HepG2 (cell line): Measurements from ENCODE around the gene TMEFF2. TPM values are rescaled to one million over a fixed set of nuclear protein-coding genes. Genes with fewer than 3 reads are reported as not detected.

Source experiments
- ATAC-seq: fragments of 200-7000 bp; cut with Tn5 transposase; 3 replicates; pipeline ENCODE4 v1.9.1; 2020; ENCODE audit warnings: mild to moderate bottlenecking, moderate library complexity
- BruUV-seq: library from RNA; stranded (reverse); fragments of 400-500 nt; replicated peaks from 2 replicates; lab custom pipeline; 2021; lab: Mats Ljungman, UMichigan
- CTCF ChIA-PET: fragments of 300-600 bp; formaldehyde crosslinking; extraction: SDS; loops from one replicate; lab custom pipeline; 2021; ENCODE audit warnings: low total read pairs, inconsistent platforms, low intra/inter-chr PET ratio; lab: Yijun Ruan, JAX
- POLR2A ChIA-PET: fragments of 350-600 bp; sonication (Branson Sonifier 250); formaldehyde crosslinking; loops from one replicate; lab custom pipeline; 2020; ENCODE audit warnings: antibody characterized with exemption, inconsistent platforms; lab: Yijun Ruan, JAX
- DNase-seq: peaks from one replicate; pipeline ENCODE4 v3.0.0-alpha.2; 2015; ENCODE audit warnings: low spot score
- FAIRE-seq: peaks from 3 replicates; lab custom pipeline; 2011; peaks lifted over from hg19 to GRCh38; lab: Jason Lieb, UNC
- H2AFZ ChIP-seq: one replicate; pipeline ENCODE4 v1.6.1; 2011; ENCODE audit warnings: low read length, inconsistent platforms
- H3K27ac ChIP-seq: fragments of 300-600 bp; 3 replicates; pipeline ENCODE4 v1.8.0; 2011; ENCODE audit warnings: mixed run types, mild to moderate bottlenecking, mixed read lengths, low read length, inconsistent platforms; ENCODE audit not compliant: insufficient read depth; ENCODE audit errors: extremely low read length
- H3K27me3 ChIP-seq, 2 experiments: fragments of 200-600 bp in 1 of 2; 2 replicates in 1 of 2; 3 replicates in 1 of 2; pipeline versions ENCODE4 v1.6.0 to v1.8.0; 2011; ENCODE audit warnings: low read length in 2 of 2, mild to moderate bottlenecking in 2 of 2, moderate library complexity in 2 of 2, inconsistent platforms in 1 of 2; ENCODE audit not compliant: insufficient read depth in 2 of 2, control insufficient read depth in 1 of 2
- H3K36me3 ChIP-seq, 2 experiments: fragments of 200-600 bp in 1 of 2; replicated peaks in 1 of 2; 2 replicates in 1 of 2; 3 replicates in 1 of 2; pipeline versions ENCODE4 v1.5.1 to v1.8.0; 2011; ENCODE audit warnings: low read length in 2 of 2, inconsistent platforms in 1 of 2; ENCODE audit not compliant: insufficient read depth in 2 of 2, control insufficient read depth in 1 of 2
- H3K4me1 ChIP-seq: 2 replicates; pipeline ENCODE4 v1.5.1; 2012; ENCODE audit warnings: low read length, inconsistent platforms; ENCODE audit not compliant: insufficient read depth
- H3K4me2 ChIP-seq: 2 replicates; pipeline ENCODE4 v1.6.0; 2011; ENCODE audit warnings: low read depth, low read length, inconsistent platforms
- H3K4me3 ChIP-seq, 3 experiments: fragments of 200-600 bp in 1 of 3; sonication (generic), shearing (Covaris generic) in 1 of 3; replicated peaks in 1 of 3; 2 replicates each; pipeline ENCODE4 v1.5.1; 2011 to 2016; ENCODE audit warnings: low read length in 3 of 3, inconsistent platforms in 2 of 3, low read depth in 2 of 3, mild to moderate bottlenecking in 2 of 3, control low read depth in 1 of 3, mixed read lengths in 1 of 3; ENCODE audit not compliant: insufficient read depth in 1 of 3
- H3K79me2 ChIP-seq: one replicate; pipeline ENCODE4 v1.6.1; 2011; ENCODE audit warnings: low read length, inconsistent platforms; ENCODE audit not compliant: insufficient read depth
- H3K9ac ChIP-seq: 2 replicates; pipeline ENCODE4 v1.6.0; 2011; ENCODE audit warnings: mild to moderate bottlenecking, low read depth, low read length, inconsistent platforms; ENCODE audit not compliant: insufficient read depth
- H3K9me3 ChIP-seq: 2 replicates; pipeline ENCODE4 v1.5.1; 2012; ENCODE audit warnings: mild to moderate bottlenecking, low read length
- H4K20me1 ChIP-seq: 2 replicates; pipeline ENCODE4 v1.6.0; 2011; ENCODE audit warnings: inconsistent platforms, mild to moderate bottlenecking, low read length, moderate library complexity; ENCODE audit not compliant: insufficient read depth
- SMC3 ChIP-seq: IDR thresholded peaks from 2 replicates; pipeline ENCODE4 v1.6.1; 2011; ENCODE audit warnings: low read length, improper control_type of control experiment
- STAG1 ChIP-seq: sonication (generic); formaldehyde crosslinking; IDR thresholded peaks from 2 replicates; pipeline ENCODE4 v1.4.0; 2020; ENCODE audit warnings: missing genetic modification reagents
- WGBS: methylation state at CpG from one replicate; pipeline ENCODE4 v1.1.6; 2017; ENCODE audit warnings: low lambda C conversion rate; 5-methylcytosine and 5-hydroxymethylcytosine counted together
- in situ Hi-C: cut with HindIII; loops from 2 replicates; pipeline ENCODE4 v1.10.0; 2017; ENCODE audit warnings: low pct_unique_long_range_greater_than_20kb; ENCODE audit not compliant: extremely low pct_ligation_motif_present
- intact Hi-C: fragments of 100-400 bp; cut with micrococcal nuclease; formaldehyde crosslinking; loops from one replicate; pipeline ENCODE4 v1.10.0; 2022; ENCODE audit not compliant: unreplicated experiment
- polyA plus RNA-seq, 8 experiments: library from polyadenylated mRNA; depleted of rRNA in 3 of 8; stranded (reverse) in 7 of 8; unstranded in 1 of 8; fragments of >200 nt; fragmentation: Illumina TruSeq in 4 of 8; extraction: Trizol in 4 of 8; gene quantifications; 2 replicates each; pipeline versions ENCODE4 v1.2.1 to v1.2.3, GENCODE V29; 2011 to 2016; ENCODE audit warnings: low read depth in 4 of 8, missing spikeins in 1 of 8, mixed read lengths in 1 of 8; ENCODE audit not compliant: insufficient read depth in 1 of 8
- total RNA-seq, 5 experiments: library from RNA; depleted of rRNA; stranded (reverse); fragments of >200 nt; fragmentation: Illumina TruSeq; extraction: Trizol; gene quantifications; 2 replicates each; pipeline ENCODE4 v1.2.3, GENCODE V29; 2016; ENCODE audit warnings: low read depth in 1 of 5
- TF ChIP-seq, protein P1 (sequence below): sonication (generic); formaldehyde crosslinking; IDR thresholded peaks from 2 replicates; pipeline ENCODE4 v1.8.1; 2022; ENCODE audit warnings: mild to moderate bottlenecking, missing genetic modification reagents
- TF ChIP-seq, protein P2 (sequence below): conservative IDR thresholded peaks from 2 replicates; pipeline ENCODE4 v1.6.1; 2018; ENCODE audit warnings: missing genetic modification reagents
- TF ChIP-seq, protein P3 (sequence below): sonication (generic); formaldehyde crosslinking; IDR thresholded peaks from 2 replicates; pipeline ENCODE4 v1.5.0; 2020; ENCODE audit warnings: mild to moderate bottlenecking, missing genetic modification reagents, moderate library complexity

Gene TMEFF2
- total and polyA plus RNA-seq, 2 of the 13 experiments (the other 11 are each of a cell fraction or from before 2014, with no cell fraction given): not detected

DNA sequence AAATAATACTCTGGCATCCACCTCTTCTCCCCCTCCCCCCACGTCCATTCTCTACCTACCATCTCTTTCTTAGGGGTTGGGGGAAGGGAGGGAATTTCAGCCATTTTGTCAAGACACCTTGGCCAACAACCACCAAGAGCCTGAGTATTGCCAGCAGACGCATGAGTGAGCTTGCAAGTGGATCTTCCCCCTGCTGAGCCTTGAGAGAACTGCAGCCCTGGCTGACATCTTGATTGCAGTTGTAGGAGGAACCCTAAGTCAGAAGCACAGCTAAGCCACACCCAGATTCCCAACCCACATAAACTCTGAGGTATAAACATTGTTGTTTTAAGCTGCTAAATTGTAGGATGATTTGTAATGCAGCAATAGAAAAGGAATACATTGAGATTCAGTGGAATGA, 165.6 kb downstream of the TMEFF2 start:
- Histone ChIP-seq H3K79me2 (no peaks in the 10 kb centered on the region), H3K27me3 (no peaks in the 10 kb centered on the region), H3K4me1 (no peaks in the 10 kb centered on the region), H3K36me3 (no peaks in the 10 kb centered on the region), H3K4me3 (no peak overlapping the region), H3K9ac (no peak overlapping the region), H3K27ac (no peak overlapping the region), H4K20me1 (no peaks in the 10 kb centered on the region), H3K9me3 (no peaks in the 10 kb centered on the region), H2AFZ (no peak overlapping the region), H3K4me2 (no peak overlapping the region)
- WGBS: 21% methylated on average over 2 of the region's 2 CpGs
- DNase-seq (no peak), FAIRE-seq (no peak), ATAC-seq (peak; percentile 76)
- TF ChIP-seq, protein P1, sequence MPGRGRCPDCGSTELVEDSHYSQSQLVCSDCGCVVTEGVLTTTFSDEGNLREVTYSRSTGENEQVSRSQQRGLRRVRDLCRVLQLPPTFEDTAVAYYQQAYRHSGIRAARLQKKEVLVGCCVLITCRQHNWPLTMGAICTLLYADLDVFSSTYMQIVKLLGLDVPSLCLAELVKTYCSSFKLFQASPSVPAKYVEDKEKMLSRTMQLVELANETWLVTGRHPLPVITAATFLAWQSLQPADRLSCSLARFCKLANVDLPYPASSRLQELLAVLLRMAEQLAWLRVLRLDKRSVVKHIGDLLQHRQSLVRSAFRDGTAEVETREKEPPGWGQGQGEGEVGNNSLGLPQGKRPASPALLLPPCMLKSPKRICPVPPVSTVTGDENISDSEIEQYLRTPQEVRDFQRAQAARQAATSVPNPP (CRISPR knock-in tag): no peak
- TF ChIP-seq, protein P2, sequence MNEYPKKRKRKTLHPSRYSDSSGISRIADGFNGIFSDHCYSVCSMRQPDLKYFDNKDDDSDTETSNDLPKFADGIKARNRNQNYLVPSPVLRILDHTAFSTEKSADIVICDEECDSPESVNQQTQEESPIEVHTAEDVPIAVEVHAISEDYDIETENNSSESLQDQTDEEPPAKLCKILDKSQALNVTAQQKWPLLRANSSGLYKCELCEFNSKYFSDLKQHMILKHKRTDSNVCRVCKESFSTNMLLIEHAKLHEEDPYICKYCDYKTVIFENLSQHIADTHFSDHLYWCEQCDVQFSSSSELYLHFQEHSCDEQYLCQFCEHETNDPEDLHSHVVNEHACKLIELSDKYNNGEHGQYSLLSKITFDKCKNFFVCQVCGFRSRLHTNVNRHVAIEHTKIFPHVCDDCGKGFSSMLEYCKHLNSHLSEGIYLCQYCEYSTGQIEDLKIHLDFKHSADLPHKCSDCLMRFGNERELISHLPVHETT (CRISPR knock-in tag): no peak
- 0 out of 2 replicates have a peak, but pooled peaks have one; percentile 25 for TF ChIP-seq STAG1 (CRISPR knock-in tag)
- peak; percentile 15; the same call in 1 of the 2 replicates for TF ChIP-seq SMC3
- TF ChIP-seq, protein P3, sequence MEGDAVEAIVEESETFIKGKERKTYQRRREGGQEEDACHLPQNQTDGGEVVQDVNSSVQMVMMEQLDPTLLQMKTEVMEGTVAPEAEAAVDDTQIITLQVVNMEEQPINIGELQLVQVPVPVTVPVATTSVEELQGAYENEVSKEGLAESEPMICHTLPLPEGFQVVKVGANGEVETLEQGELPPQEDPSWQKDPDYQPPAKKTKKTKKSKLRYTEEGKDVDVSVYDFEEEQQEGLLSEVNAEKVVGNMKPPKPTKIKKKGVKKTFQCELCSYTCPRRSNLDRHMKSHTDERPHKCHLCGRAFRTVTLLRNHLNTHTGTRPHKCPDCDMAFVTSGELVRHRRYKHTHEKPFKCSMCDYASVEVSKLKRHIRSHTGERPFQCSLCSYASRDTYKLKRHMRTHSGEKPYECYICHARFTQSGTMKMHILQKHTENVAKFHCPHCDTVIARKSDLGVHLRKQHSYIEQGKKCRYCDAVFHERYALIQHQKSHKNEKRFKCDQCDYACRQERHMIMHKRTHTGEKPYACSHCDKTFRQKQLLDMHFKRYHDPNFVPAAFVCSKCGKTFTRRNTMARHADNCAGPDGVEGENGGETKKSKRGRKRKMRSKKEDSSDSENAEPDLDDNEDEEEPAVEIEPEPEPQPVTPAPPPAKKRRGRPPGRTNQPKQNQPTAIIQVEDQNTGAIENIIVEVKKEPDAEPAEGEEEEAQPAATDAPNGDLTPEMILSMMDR (CRISPR knock-in tag): peak; percentile 31; the same call in 1 of the 2 replicates
- ChIA-PET POLR2A (no interaction called here), CTCF (no interaction called here)
- intact Hi-C loops: loop anchor here (1.0 to 10.0 kb wide), 3 partner anchors 133 to 217 kb away; partner anchors contain the start of gene CAVIN2
- in situ Hi-C loops: no loop called here
- no TSS peak for BruUV-seq
